K562 (cell line): Measurements from ENCODE around the gene TOMM40L. TPM values are rescaled to one million over a fixed set of nuclear protein-coding genes. Genes with fewer than 3 reads are reported as not detected.
A peak's percentile ranks its signal among the peaks of the same experiment; 100 is the strongest.

Experiments
- ATAC-seq: fragments of 200-7000 bp; cut with Tn5 transposase; 3 replicates; pipeline ENCODE4 v1.9.1; 2020; ENCODE audit warnings: moderate library complexity
- BruUV-seq: library from RNA; stranded (reverse); fragments of 400-500 nt; replicated peaks from 2 replicates; lab custom pipeline; 2021; lab: Mats Ljungman, UMichigan
- CTCF ChIA-PET: fragments of 300-600 bp; formaldehyde crosslinking; extraction: SDS; loops from one replicate; lab custom pipeline; 2021; ENCODE audit warnings: low intra/inter-chr PET ratio; lab: Yijun Ruan, JAX
- POLR2A ChIA-PET: fragments of 300-600, 350-650 bp; sonication (Branson Sonifier 250); formaldehyde crosslinking; extraction: SDS; loops from one replicate; lab custom pipeline; 2021; ENCODE audit warnings: antibody characterized with exemption, inconsistent platforms; lab: Yijun Ruan, JAX
- DNase-seq, 4 experiments: peaks; one replicate each; pipeline versions ENCODE4 v3.0.0 to v3.0.0-alpha.2; 2011 to 2018; ENCODE audit warnings: low spot score in 3 of 4, mixed read lengths in 3 of 4; ENCODE audit errors: extremely low read depth in 1 of 4
- FAIRE-seq: peaks from 2 replicates; lab custom pipeline; 2011; peaks lifted over from hg19 to GRCh38; lab: Jason Lieb, UNC
- H2AFZ ChIP-seq: 2 replicates; pipeline ENCODE4 v1.6.0; 2011; ENCODE audit warnings: low read depth, low read length, control low read depth, inconsistent platforms
- H3K27ac ChIP-seq: fragments of 200-600 bp; 3 replicates; pipeline ENCODE4 v1.8.0; 2011; ENCODE audit warnings: low read depth, mild to moderate bottlenecking, control low read depth, inconsistent platforms, low read length, moderate library complexity, mixed read lengths; ENCODE audit errors: extremely low read depth
- H3K27me3 ChIP-seq, 2 experiments: fragments of 300-600 bp in 1 of 2; 2 replicates in 1 of 2; 3 replicates in 1 of 2; pipeline versions ENCODE4 v1.6.0 to v1.8.0; 2011; ENCODE audit warnings: inconsistent platforms in 2 of 2, low read length in 2 of 2, mild to moderate bottlenecking in 1 of 2, mixed read lengths in 1 of 2, moderate library complexity in 1 of 2; ENCODE audit not compliant: control insufficient read depth in 2 of 2, insufficient read depth in 2 of 2
- H3K36me3 ChIP-seq: fragments of 300-600 bp; 3 replicates; pipeline ENCODE4 v1.8.0; 2011; ENCODE audit warnings: mild to moderate bottlenecking, low read length, inconsistent platforms; ENCODE audit not compliant: control insufficient read depth, insufficient read depth
- H3K4me1 ChIP-seq, 2 experiments: fragments of 200-600 bp in 1 of 2; replicated peaks in 1 of 2; 2 replicates in 1 of 2; 3 replicates in 1 of 2; pipeline versions ENCODE4 v1.5.1 to v1.8.0; 2011; ENCODE audit warnings: inconsistent platforms in 2 of 2, low read length in 2 of 2, mild to moderate bottlenecking in 1 of 2, mixed read lengths in 1 of 2, moderate library complexity in 1 of 2; ENCODE audit not compliant: control insufficient read depth in 2 of 2, insufficient read depth in 2 of 2
- H3K4me2 ChIP-seq: 2 replicates; pipeline ENCODE4 v1.6.1; 2011; ENCODE audit warnings: low read length, control low read depth, inconsistent platforms, mixed read lengths; ENCODE audit not compliant: insufficient read depth
- H3K4me3 ChIP-seq: fragments of 200-600 bp; sonication (generic), shearing (Covaris generic); 2 replicates; pipeline ENCODE4 v1.5.1; 2016; ENCODE audit warnings: control low read depth, inconsistent platforms
- H3K79me2 ChIP-seq: fragments of 200-600 bp; 3 replicates; pipeline ENCODE4 v1.8.0; 2011; ENCODE audit warnings: low read length, inconsistent platforms; ENCODE audit not compliant: control insufficient read depth, insufficient read depth
- H3K9ac ChIP-seq, 2 experiments: 2 replicates each; pipeline versions ENCODE4 v1.6.0 to v1.6.1; 2011; ENCODE audit warnings: low read depth in 2 of 2, low read length in 2 of 2, control low read depth in 1 of 2, inconsistent platforms in 1 of 2, mild to moderate bottlenecking in 1 of 2, mixed read lengths in 1 of 2; ENCODE audit not compliant: insufficient read depth in 1 of 2
- H3K9me1 ChIP-seq: one replicate; pipeline ENCODE4 v1.6.0; 2011; ENCODE audit warnings: inconsistent platforms, mild to moderate bottlenecking, low read length, moderate library complexity; ENCODE audit not compliant: control insufficient read depth, insufficient read depth
- H3K9me3 ChIP-seq: replicated peaks from 2 replicates; pipeline ENCODE4 v1.5.1; 2011; ENCODE audit warnings: low read depth, low read length, inconsistent platforms; ENCODE audit not compliant: control insufficient read depth, insufficient read depth
- H4K20me1 ChIP-seq: replicated peaks from 2 replicates; pipeline ENCODE4 v1.6.1; 2011; ENCODE audit warnings: low read length, inconsistent platforms, mixed read lengths; ENCODE audit not compliant: control insufficient read depth, insufficient read depth
- CC2D1A ChIP-seq: fragments of 450-650 bp; IDR thresholded peaks from 2 replicates; pipeline ENCODE4 v1.6.1; 2017; ENCODE audit warnings: mild to moderate bottlenecking
- CEBPG ChIP-seq, 3 experiments: fragments of 200-800 bp in 1 of 3; sonication (Bioruptor generic) in 1 of 3; sonication (generic) in 1 of 3; formaldehyde crosslinking in 1 of 3; IDR thresholded peaks in 2 of 3; conservative IDR thresholded peaks in 1 of 3; 2 replicates each; pipeline versions ENCODE4 v1.6.1 to v1.8.0; 2016 to 2022; ENCODE audit warnings: missing compliant biosample characterization in 2 of 3, missing genetic modification characterization in 2 of 3, mild to moderate bottlenecking in 1 of 3, missing genetic modification reagents in 1 of 3
- CREBBP ChIP-seq: IDR thresholded peaks from one replicate; pipeline ENCODE4 v1.6.1; 2012; ENCODE audit warnings: low read depth, mild to moderate bottlenecking, control low read depth, inconsistent platforms, low read length
- FOSL1 ChIP-seq: fragments of 200-800 bp; sonication (Bioruptor generic); conservative IDR thresholded peaks from 2 replicates; pipeline ENCODE4 v1.6.1; 2016; ENCODE audit warnings: missing genetic modification characterization, missing compliant biosample characterization
- HDAC3 ChIP-seq: fragments of 450-650 bp; IDR thresholded peaks from 2 replicates; pipeline ENCODE4 v1.6.1; 2018; ENCODE audit warnings: borderline replicate concordance, mild to moderate bottlenecking, moderate library complexity; ENCODE audit not compliant: partially characterized antibody
- ILF3 ChIP-seq: fragments of 450-650 bp; IDR thresholded peaks from 2 replicates; pipeline ENCODE4 v1.6.1; 2018; ENCODE audit warnings: antibody characterized with exemption, mild to moderate bottlenecking, moderate library complexity, borderline replicate concordance
- KDM1A ChIP-seq, 2 experiments: fragments of 450-650 bp; IDR thresholded peaks; 2 replicates each; pipeline ENCODE4 v1.6.1; 2016; ENCODE audit warnings: mild to moderate bottlenecking in 2 of 2
- MXI1 ChIP-seq: IDR thresholded peaks from 2 replicates; pipeline ENCODE4 v1.6.1; 2011; ENCODE audit warnings: low read depth, mild to moderate bottlenecking, improper control_type of control experiment, low read length
- PYGO2 ChIP-seq: fragments of 450-650 bp; IDR thresholded peaks from 2 replicates; pipeline ENCODE4 v1.6.1; 2016; ENCODE audit warnings: mild to moderate bottlenecking, missing genetic modification characterization, moderate library complexity, missing compliant biosample characterization
- RFX5 ChIP-seq: IDR thresholded peaks from 2 replicates; pipeline ENCODE4 v1.6.1; 2011; ENCODE audit warnings: low read depth, mild to moderate bottlenecking, improper control_type of control experiment, low read length
- SRSF9 ChIP-seq: fragments of 200-400 bp; formaldehyde crosslinking; IDR thresholded peaks from 2 replicates; pipeline ENCODE4 v1.6.1; 2017; ENCODE audit warnings: low read depth, low read length, borderline replicate concordance
- ZNF124 ChIP-seq: sonication (generic); formaldehyde crosslinking; IDR thresholded peaks from 2 replicates; pipeline ENCODE4 v1.8.1; 2022; ENCODE audit warnings: missing genetic modification reagents
- ZNF444 ChIP-seq: fragments of 250-450 bp; sonication (Bioruptor Pico); IDR thresholded peaks from 2 replicates; pipeline ENCODE4 v1.4.0; 2020; ENCODE audit warnings: mild to moderate bottlenecking, moderate library complexity
- WGBS: fragments of 100-300 bp; shearing (Covaris generic); methylation state at CpG from one replicate; pipeline ENCODE4 v1.1.6; 2016; ENCODE audit warnings: low coverage, mixed read lengths; ENCODE audit not compliant: insufficient coverage; ENCODE audit errors: missing lambda C conversion rate; 5-methylcytosine and 5-hydroxymethylcytosine counted together
- in situ Hi-C: fragments of 300-500 bp; cut with MboI; formaldehyde crosslinking; loops from 4 replicates; pipeline ENCODE4 v1.15.0; 2018; ENCODE audit warnings: inconsistent platforms, mixed read lengths
- intact Hi-C: fragments of 100-400 bp; cut with micrococcal nuclease; formaldehyde crosslinking; loops from 2 replicates; pipeline ENCODE4 v1.14.2; 2022
- polyA plus RNA-seq, 8 experiments: library from polyadenylated mRNA; depleted of rRNA in 4 of 8; stranded (reverse) in 5 of 8; unstranded in 3 of 8; fragments of >200 nt; fragmentation: Nextera tagmentation in 2 of 8; fragmentation: Illumina TruSeq in 1 of 8; extraction: Ambion mirVana in 2 of 8; extraction: Trizol in 1 of 8; gene quantifications; 2 replicates each; pipeline versions ENCODE4 v1.2.1 to v1.2.3, GENCODE V29; 2011 to 2014; ENCODE audit warnings: inconsistent platforms in 1 of 8, missing spikeins in 1 of 8
- total RNA-seq, 7 experiments: library from RNA; depleted of rRNA in 6 of 7; stranded (reverse); fragments of >200 nt in 6 of 7; fragmentation: Illumina TruSeq in 2 of 7; extraction: Trizol in 2 of 7; gene quantifications; 2 replicates each; pipeline versions ENCODE4 v1.2.1 to v1.2.3, GENCODE V29; 2011 to 2021; ENCODE audit warnings: low replicate concordance in 1 of 7
- TF ChIP-seq, protein P1 (sequence below): sonication (generic); formaldehyde crosslinking; IDR thresholded peaks from 2 replicates; pipeline ENCODE4 v1.9.0; 2022; ENCODE audit warnings: mild to moderate bottlenecking, missing genetic modification reagents
- TF ChIP-seq, protein P2 (sequence below): IDR thresholded peaks from 2 replicates; pipeline ENCODE4 v1.6.1; 2012; ENCODE audit warnings: low read depth, low read length, improper control_type of control experiment, borderline replicate concordance
- TF ChIP-seq, protein P3 (sequence below), 2 experiments: fragments of 450-650 bp in 1 of 2; sonication (generic) in 1 of 2; formaldehyde crosslinking; conservative IDR thresholded peaks; 2 replicates each; pipeline versions ENCODE4 v1.4.0 to v1.8.1; 2020 to 2022; ENCODE audit warnings: mild to moderate bottlenecking in 1 of 2, missing genetic modification reagents in 1 of 2

Gene TOMM40L
- total and polyA plus RNA-seq, 9 of the 15 experiments (the other 6 are each of a cell fraction or from before 2014, with no cell fraction given) = 9.6 to 33.6 (median 25.2) TPM

DNA sequence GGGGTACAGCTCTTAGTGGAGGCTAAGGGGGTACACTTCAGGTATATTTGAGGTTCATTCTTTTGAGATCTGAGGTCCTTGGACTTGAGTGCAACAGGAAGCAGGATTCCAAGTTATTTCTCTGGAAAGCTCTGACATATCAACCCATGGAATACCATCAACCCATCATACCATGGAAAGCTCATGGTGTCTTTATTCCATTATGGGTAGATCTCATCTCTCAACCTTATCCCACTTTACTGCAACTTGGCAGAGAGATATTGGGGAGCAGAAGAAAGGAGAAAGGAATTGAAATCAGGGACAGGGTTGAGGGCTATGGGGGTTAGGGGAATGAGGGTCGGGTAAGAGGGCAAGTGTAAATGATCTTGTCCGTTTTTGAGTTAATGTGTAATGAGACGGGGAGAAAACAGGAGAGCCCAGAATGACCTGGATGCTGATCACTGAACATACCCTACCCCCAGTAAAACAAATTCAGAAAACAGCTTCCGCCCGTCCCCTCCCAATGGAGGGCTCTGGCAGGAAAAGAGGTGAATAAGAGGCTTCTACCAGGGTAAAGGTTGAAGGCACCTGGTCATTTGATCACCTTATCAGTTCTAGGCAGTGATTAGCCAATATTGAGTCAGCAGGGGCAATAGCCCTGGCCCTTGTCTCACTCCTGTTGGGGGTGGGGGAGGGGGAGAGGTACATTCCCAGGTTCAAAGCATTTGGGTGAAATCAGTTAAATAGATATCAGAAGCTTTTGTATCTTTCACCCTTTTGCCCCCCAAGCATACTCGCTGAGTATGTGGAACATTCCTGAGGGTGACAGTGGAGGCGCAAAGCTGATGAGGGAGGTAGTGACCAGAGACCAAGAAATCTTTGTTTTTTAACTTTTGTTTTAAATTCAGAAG, 1.8 kb upstream of the TOMM40L start:
- Histone ChIP-seq H4K20me1 (no peaks in the 10 kb centered on the region), H3K9ac (no peak overlapping the region), H3K27ac (no peak overlapping the region), H3K27me3 (no peaks in the 10 kb centered on the region), H3K4me1 (peaks cover 15 to 23% of the 10 kb centered on the region in 2 experiments; a peak in 4 of 5 replicates), H2AFZ (no peak overlapping the region), H3K36me3 (peaks cover 15% of the 10 kb centered on the region), H3K79me2 (peaks cover 19% of the 10 kb centered on the region), H3K9me3 (no peaks in the 10 kb centered on the region), H3K4me2 (no peak overlapping the region), H3K4me3 (no peak overlapping the region), H3K9me1 (no peaks in the 10 kb centered on the region)
- FAIRE-seq (no peak), ATAC-seq (no peak), DNase-seq (peak in 2 of 4 experiments; percentile 43)
- intact Hi-C loops = loop anchor here (2.0 kb wide), 1 partner anchor 31 kb away; no protein-coding TSS in a partner anchor
- CTCF ChIA-PET = interaction anchor here (0.7 to 1.1 kb wide), 2 partner anchors 15 to 258 kb away, joined by 3 to 4 read pairs; no protein-coding TSS in a partner anchor
- WGBS = 70% methylated on average over 7 of the region's 7 CpGs
- in situ Hi-C loops = no loop called here
- POLR2A ChIA-PET = interaction anchor here (1.1 to 2.0 kb wide), 2 partner anchors 11 to 16 kb away, joined by 4 to 8 read pairs; no protein-coding TSS in a partner anchor
- BruUV-seq = no TSS peak
- TF ChIP-seq SRSF9 (no peak), ILF3 (no peak), KDM1A (IDR thresholded peaks at IDR 0.05) (peak in 1 of 2 experiments; percentile 72; a peak in 2 of 4 replicates), ZNF124 (CRISPR knock-in tag) (no peak), PYGO2 (tag) (no peak), CREBBP (no peak), CC2D1A (no peak), MXI1 (no peak), HDAC3 (no peak), RFX5 (no peak), ZNF444 (CRISPR knock-in tag) (no peak), CEBPG (CRISPR knock-in tag; IDR thresholded peaks at IDR 0.05) (no peak), CEBPG (tag; conservative IDR thresholded peaks at IDR 0.05 in 1 of 2, IDR thresholded peaks at IDR 0.05 in 1 of 2) (peak in 1 of 2 experiments; percentile 83; a peak in 2 of 4 replicates), FOSL1 (tag) (0 out of 2 replicates have a peak, but pooled peaks have one; percentile 21)
- TF ChIP-seq, protein P1, sequence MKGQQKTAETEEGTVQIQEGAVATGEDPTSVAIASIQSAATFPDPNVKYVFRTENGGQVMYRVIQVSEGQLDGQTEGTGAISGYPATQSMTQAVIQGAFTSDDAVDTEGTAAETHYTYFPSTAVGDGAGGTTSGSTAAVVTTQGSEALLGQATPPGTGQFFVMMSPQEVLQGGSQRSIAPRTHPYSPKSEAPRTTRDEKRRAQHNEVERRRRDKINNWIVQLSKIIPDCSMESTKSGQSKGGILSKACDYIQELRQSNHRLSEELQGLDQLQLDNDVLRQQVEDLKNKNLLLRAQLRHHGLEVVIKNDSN (CRISPR knock-in tag) = no peak
- TF ChIP-seq, protein P2, sequence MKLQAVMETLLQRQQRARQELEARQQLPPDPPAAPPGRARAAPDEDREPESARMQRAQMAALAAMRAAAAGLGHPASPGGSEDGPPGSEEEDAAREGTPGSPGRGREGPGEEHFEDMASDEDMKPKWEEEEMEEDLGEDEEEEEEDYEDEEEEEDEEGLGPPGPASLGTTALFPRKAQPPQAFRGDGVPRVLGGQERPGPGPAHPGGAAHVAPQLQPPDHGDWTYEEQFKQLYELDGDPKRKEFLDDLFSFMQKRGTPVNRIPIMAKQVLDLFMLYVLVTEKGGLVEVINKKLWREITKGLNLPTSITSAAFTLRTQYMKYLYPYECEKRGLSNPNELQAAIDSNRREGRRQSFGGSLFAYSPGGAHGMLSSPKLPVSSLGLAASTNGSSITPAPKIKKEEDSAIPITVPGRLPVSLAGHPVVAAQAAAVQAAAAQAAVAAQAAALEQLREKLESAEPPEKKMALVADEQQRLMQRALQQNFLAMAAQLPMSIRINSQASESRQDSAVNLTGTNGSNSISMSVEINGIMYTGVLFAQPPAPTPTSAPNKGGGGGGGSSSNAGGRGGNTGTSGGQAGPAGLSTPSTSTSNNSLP = no peak
- TF ChIP-seq, protein P3, sequence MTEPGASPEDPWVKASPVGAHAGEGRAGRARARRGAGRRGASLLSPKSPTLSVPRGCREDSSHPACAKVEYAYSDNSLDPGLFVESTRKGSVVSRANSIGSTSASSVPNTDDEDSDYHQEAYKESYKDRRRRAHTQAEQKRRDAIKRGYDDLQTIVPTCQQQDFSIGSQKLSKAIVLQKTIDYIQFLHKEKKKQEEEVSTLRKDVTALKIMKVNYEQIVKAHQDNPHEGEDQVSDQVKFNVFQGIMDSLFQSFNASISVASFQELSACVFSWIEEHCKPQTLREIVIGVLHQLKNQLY (CRISPR knock-in tag; conservative IDR thresholded peaks at IDR 0.05) = no peak
